Endothelial cell of umbilical vein (primary cell): ENCODE data around the gene REPS2. TPM values are rescaled to one million over a fixed set of nuclear protein-coding genes. Genes with fewer than 3 reads are reported as not detected.

Experiments
- BruUV-seq: library from RNA; stranded (reverse); fragments of 400-500 nt; replicated peaks from 2 replicates; lab custom pipeline; 2021; lab: Mats Ljungman, UMichigan
- CTCF ChIA-PET: fragments of 300-600, 350-600 bp; sonication (Branson Sonifier 250); formaldehyde crosslinking; loops from one replicate; lab custom pipeline; 2021; ENCODE audit warnings: antibody characterized with exemption, inconsistent platforms; lab: Charles Lee
- POLR2A ChIA-PET: fragments of 300-600, 350-600 bp; sonication (Branson Sonifier 250); formaldehyde crosslinking; loops from one replicate; lab custom pipeline; 2021; ENCODE audit warnings: antibody characterized with exemption, inconsistent platforms; lab: Charles Lee
- DNase-seq: peaks from one replicate; pipeline ENCODE4 v3.0.0-alpha.2; 2011; ENCODE audit warnings: low read depth, low spot score
- FAIRE-seq: peaks from 2 replicates; lab custom pipeline; 2011; peaks lifted over from hg19 to GRCh38; lab: Jason Lieb, UNC
- H2AFZ ChIP-seq: 2 replicates; pipeline ENCODE4 v1.6.0; 2012; ENCODE audit warnings: low read depth, low read length, control low read depth, inconsistent platforms
- H3K27ac ChIP-seq: 2 replicates; pipeline ENCODE4 v1.5.1; 2011; ENCODE audit warnings: low read depth, mild to moderate bottlenecking, control low read depth, low read length, moderate library complexity; ENCODE audit not compliant: insufficient read depth
- H3K27me3 ChIP-seq, 2 experiments: 2 replicates each; pipeline versions ENCODE4 v1.6.0 to v1.6.1; 2011; ENCODE audit warnings: low read length in 2 of 2, mixed read lengths in 1 of 2; ENCODE audit not compliant: control insufficient read depth in 2 of 2, insufficient read depth in 2 of 2
- H3K36me3 ChIP-seq, 2 experiments: 2 replicates in 1 of 2; 3 replicates in 1 of 2; pipeline ENCODE4 v1.5.1; 2011; ENCODE audit warnings: low read length in 2 of 2, mild to moderate bottlenecking in 1 of 2, moderate library complexity in 1 of 2; ENCODE audit not compliant: control insufficient read depth in 2 of 2, insufficient read depth in 2 of 2; ENCODE audit errors: extremely low read depth in 1 of 2
- H3K4me1 ChIP-seq: 3 replicates; pipeline ENCODE4 v1.5.1; 2011; ENCODE audit warnings: mild to moderate bottlenecking, low read length; ENCODE audit not compliant: control insufficient read depth, insufficient read depth; ENCODE audit errors: extremely low read depth
- H3K4me2 ChIP-seq: 2 replicates; pipeline ENCODE4 v1.6.1; 2011; ENCODE audit warnings: low read length, control low read depth, mixed read lengths; ENCODE audit not compliant: insufficient read depth
- H3K4me3 ChIP-seq, 3 experiments: fragments of 200-600 bp in 1 of 3; sonication (generic), shearing (Covaris generic) in 1 of 3; replicated peaks in 1 of 3; 2 replicates each; pipeline ENCODE4 v1.5.1; 2011 to 2016; ENCODE audit warnings: control low read depth in 3 of 3, low read length in 3 of 3, mild to moderate bottlenecking in 2 of 3, inconsistent platforms in 1 of 3, low read depth in 1 of 3, moderate library complexity in 1 of 3; ENCODE audit not compliant: insufficient read depth in 1 of 3
- H3K79me2 ChIP-seq: 2 replicates; pipeline ENCODE4 v1.6.0; 2012; ENCODE audit warnings: low read length, inconsistent platforms; ENCODE audit not compliant: control insufficient read depth, insufficient read depth
- H3K9ac ChIP-seq: replicated peaks from 2 replicates; pipeline ENCODE3; 2011; ENCODE audit warnings: low read length, control low read depth; ENCODE audit not compliant: insufficient read depth; ENCODE audit errors: extremely low read depth
- H3K9me1 ChIP-seq: replicated peaks from 3 replicates; pipeline ENCODE4 v1.6.0; 2011; ENCODE audit warnings: mild to moderate bottlenecking, low read length; ENCODE audit not compliant: control insufficient read depth, insufficient read depth; ENCODE audit errors: extremely low read depth
- H3K9me3 ChIP-seq: replicated peaks from 2 replicates; pipeline ENCODE4 v1.5.1; 2012; ENCODE audit warnings: low read length, inconsistent platforms; ENCODE audit not compliant: control insufficient read depth, insufficient read depth
- H4K20me1 ChIP-seq: replicated peaks from 2 replicates; pipeline ENCODE3; 2011; ENCODE audit warnings: mild to moderate bottlenecking, low read length; ENCODE audit not compliant: control insufficient read depth, insufficient read depth; ENCODE audit errors: extremely low read depth
- CTCF ChIP-seq, 2 donors: IDR thresholded peaks; 1 replicate in 1 of 2; 2 replicates in 1 of 2; pipeline ENCODE4 v1.5.1; 2011; ENCODE audit warnings: low read length in 2 of 2, mild to moderate bottlenecking in 2 of 2, moderate library complexity in 2 of 2, control low read depth in 1 of 2, inconsistent platforms in 1 of 2, low read depth in 1 of 2; ENCODE audit not compliant: insufficient read depth in 1 of 2; ENCODE audit errors: extremely low read depth in 1 of 2
- EZH2 ChIP-seq: IDR thresholded peaks from 2 replicates; pipeline ENCODE4 v1.6.1; 2012; ENCODE audit warnings: borderline replicate concordance, low read depth, mild to moderate bottlenecking, moderate library complexity, low read length, inconsistent platforms; ENCODE audit not compliant: severe bottlenecking
- FOS ChIP-seq: IDR thresholded peaks from 2 replicates; pipeline ENCODE4 v1.6.1; 2011; ENCODE audit warnings: mild to moderate bottlenecking, low read length, moderate library complexity, borderline replicate concordance; ENCODE audit not compliant: insufficient read depth
- GATA2 ChIP-seq: IDR thresholded peaks from 2 replicates; pipeline ENCODE4 v1.7.0; 2011; ENCODE audit warnings: low read depth, mild to moderate bottlenecking, moderate library complexity, mixed read lengths, low read length; ENCODE audit not compliant: insufficient read length, insufficient read depth
- JUN ChIP-seq: IDR thresholded peaks from 2 replicates; pipeline ENCODE4 v1.6.1; 2011; ENCODE audit warnings: borderline replicate concordance, low read depth; ENCODE audit not compliant: insufficient read length, insufficient read depth
- MYC ChIP-seq: IDR thresholded peaks from one replicate; pipeline ENCODE4 v1.6.1; 2011; ENCODE audit warnings: mild to moderate bottlenecking, low read depth, low read length
- POLR2A ChIP-seq: IDR thresholded peaks from 2 replicates; pipeline ENCODE4 v1.6.1; 2012; ENCODE audit warnings: low read depth, mild to moderate bottlenecking, control low read depth, low read length
- POLR2AphosphoS5 ChIP-seq: IDR thresholded peaks from 2 replicates; pipeline ENCODE4 v1.6.1; 2012; ENCODE audit warnings: low read depth, mild to moderate bottlenecking, control low read depth, low read length, moderate library complexity; ENCODE audit not compliant: insufficient read depth
- dilution Hi-C: fragments of 300-500 bp; cut with MboI; formaldehyde crosslinking; loops from one replicate; pipeline ENCODE4 v1.15.0; 2019; ENCODE audit warnings: low sequenced_read_pairs; ENCODE audit not compliant: extremely low pct_ligation_motif_present
- intact Hi-C: fragments of 100-400 bp; cut with micrococcal nuclease; formaldehyde crosslinking; loops from one replicate; pipeline ENCODE4 v1.10.0; 2022
- polyA plus RNA-seq, 4 experiments: library from polyadenylated mRNA; depleted of rRNA in 3 of 4; stranded (reverse) in 3 of 4; unstranded in 1 of 4; fragments of >200 nt; gene quantifications; 2 replicates each; pipeline versions ENCODE4 v1.2.1 to v1.2.3, GENCODE V29; 2011 to 2012; ENCODE audit warnings: missing spikeins in 1 of 4
- total RNA-seq: library from RNA; stranded (reverse); gene quantifications from 2 replicates; pipeline ENCODE4 v1.2.3, GENCODE V29; 2021
- TF ChIP-seq, protein P1 (sequence below): IDR thresholded peaks from 2 replicates; pipeline ENCODE4 v1.6.1; 2011; ENCODE audit not compliant: insufficient read depth, insufficient read length

REPS2 gene
- total and polyA plus RNA-seq, 2 donors (not counting 3 experiments of a cell fraction or from before 2014, with no cell fraction given) = 0.91 to 2.6 TPM

GRCh38 chrX:17024886-17025285, 78.4 kb downstream of the REPS2 start:
- no peak overlapping the region for H3K27ac ChIP-seq

More at GRCh38 chrX:17024886-17025285, 78.4 kb downstream of the REPS2 start:
- no peak overlapping the region for H2AFZ ChIP-seq
- H3K36me3 ChIP-seq = no peaks in the 10 kb centered on the region
- intact Hi-C loops = no loop called here
- H3K4me1 ChIP-seq = no peaks in the 10 kb centered on the region
- no peaks in the 10 kb centered on the region for H3K9me1 ChIP-seq
- no peak overlapping the region for H3K4me3 ChIP-seq
- CTCF ChIA-PET = interaction anchor here (1.0 to 1.1 kb wide), 2 partner anchors 133 to 142 kb away, joined by 3 read pairs; no protein-coding TSS in a partner anchor
- H3K4me2 ChIP-seq = no peak overlapping the region
- H3K9me3 ChIP-seq = no peaks in the 10 kb centered on the region
- FAIRE-seq = no peak
- no peaks in the 10 kb centered on the region for H3K27me3 ChIP-seq
- H3K9ac ChIP-seq = no peak overlapping the region
- no TSS peak for BruUV-seq
- no peak for DNase-seq
- dilution Hi-C loops = no loop called here
- POLR2A ChIA-PET = no interaction called here
- no peaks in the 10 kb centered on the region for H4K20me1 ChIP-seq
- TF ChIP-seq GATA2 = no peak
- TF ChIP-seq CTCF (IDR thresholded peaks at IDR 0.05; ENCODE audit: extremely low read depth in 1 of 2, insufficient read depth in 1 of 2, low read depth in 1 of 2, low read length in 2 of 2) = no peak
- no peak for TF ChIP-seq MYC
- no peak for TF ChIP-seq FOS
- TF ChIP-seq, protein P1, sequence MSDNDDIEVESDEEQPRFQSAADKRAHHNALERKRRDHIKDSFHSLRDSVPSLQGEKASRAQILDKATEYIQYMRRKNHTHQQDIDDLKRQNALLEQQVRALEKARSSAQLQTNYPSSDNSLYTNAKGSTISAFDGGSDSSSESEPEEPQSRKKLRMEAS = no peak
- TF ChIP-seq JUN = no peak
- no peak for TF ChIP-seq POLR2A
- no peak for TF ChIP-seq POLR2AphosphoS5
- TF ChIP-seq EZH2 = no peak
- no peaks in the 10 kb centered on the region for H3K79me2 ChIP-seq
